ENCODE measurements around the gene PLCL2.

Gene PLCL2

DNA sequence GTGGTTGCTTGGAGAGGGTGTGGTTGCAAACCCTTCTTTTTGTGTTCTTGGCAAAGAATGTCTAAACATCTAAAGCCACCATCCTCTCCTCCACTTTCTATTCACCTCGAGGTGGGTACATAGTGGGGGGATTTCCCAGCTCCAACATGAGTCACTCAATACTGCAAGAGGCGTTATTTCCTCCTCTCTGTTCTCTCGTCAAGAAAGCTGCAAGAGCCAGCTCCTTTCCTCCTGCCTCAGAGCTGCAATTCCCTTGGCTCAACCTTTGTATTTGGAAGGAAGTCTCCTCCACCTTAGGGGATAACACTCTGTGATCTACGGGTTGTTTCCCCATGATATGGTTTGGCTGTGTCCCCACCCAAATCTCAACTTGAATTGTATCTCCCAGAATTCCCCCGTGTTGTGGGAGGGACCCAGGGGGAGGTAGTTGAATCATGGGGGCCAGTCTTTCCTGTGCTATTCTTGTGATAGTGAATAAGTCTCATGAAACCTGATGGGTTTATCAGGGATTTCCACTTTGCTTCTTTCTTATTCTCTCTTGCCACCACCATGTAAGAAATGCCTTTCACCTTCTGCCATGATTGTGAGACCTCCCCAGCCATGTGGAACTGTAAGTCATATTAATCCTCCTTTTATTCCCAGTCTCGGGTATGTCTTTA lies 138.4 kb downstream of the PLCL2 start:
- Histone ChIP-seq H3K4me1 (ENCODE audit: control insufficient read depth, insufficient read depth, low read length) (peaks cover 8% of the 10 kb centered on the region; the same call in 1 of the 2 replicates), H3K27ac (ENCODE audit: low read depth, low read length) (no peak overlapping the region), H3K9me3 (ENCODE audit: control insufficient read depth, insufficient read depth, low read length) (no peaks in the 10 kb centered on the region), H3K9ac (ENCODE audit: low read depth, low read length) (no peak overlapping the region), H3K36me3 (ENCODE audit: control insufficient read depth, insufficient read depth, low read length) (no peaks in the 10 kb centered on the region), H3K27me3 (ENCODE audit: control insufficient read depth, insufficient read depth, low read length) (no peaks in the 10 kb centered on the region), H3K4me3 (ENCODE audit: low read depth, low read length) (no peak overlapping the region)

DNA sequence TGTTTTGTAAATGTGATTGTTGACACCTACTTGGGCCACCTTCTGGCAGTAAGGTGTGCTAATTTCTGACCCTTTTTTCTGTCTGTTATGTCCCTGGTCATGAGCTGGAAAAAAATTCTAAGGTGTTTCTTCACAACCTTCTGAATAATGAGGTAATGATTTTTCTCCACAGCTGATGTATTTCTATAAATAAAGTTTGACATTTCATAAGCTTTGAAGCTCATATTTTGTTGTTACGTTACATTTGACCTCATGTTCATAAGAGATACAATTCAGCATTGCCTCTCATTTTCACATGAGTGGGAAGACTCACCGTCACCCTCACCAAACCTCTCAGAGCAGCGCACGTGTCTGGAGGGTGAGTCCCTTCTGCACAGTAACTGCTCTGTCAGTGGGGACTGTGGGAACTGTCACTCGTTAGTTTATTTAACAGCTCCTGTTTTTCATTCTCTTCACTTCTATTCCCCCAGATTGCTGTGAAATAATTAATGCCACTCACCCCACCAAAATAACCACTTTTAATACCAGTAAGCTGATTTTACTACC lies 140.9 kb downstream of the PLCL2 start:
- Histone ChIP-seq H3K36me3 (ENCODE audit: control insufficient read depth, insufficient read depth, low read length) (no peaks in the 10 kb centered on the region), H3K27ac (ENCODE audit: low read depth, low read length) (no peak overlapping the region), H3K4me3 (ENCODE audit: low read depth, low read length) (no peak overlapping the region), H3K27me3 (ENCODE audit: control insufficient read depth, insufficient read depth, low read length) (no peaks in the 10 kb centered on the region), H3K9me3 (ENCODE audit: control insufficient read depth, insufficient read depth, low read length) (no peaks in the 10 kb centered on the region), H3K9ac (ENCODE audit: low read depth, low read length) (no peak overlapping the region), H3K4me1 (ENCODE audit: control insufficient read depth, insufficient read depth, low read length) (peaks cover 10% of the 10 kb centered on the region)

DNA sequence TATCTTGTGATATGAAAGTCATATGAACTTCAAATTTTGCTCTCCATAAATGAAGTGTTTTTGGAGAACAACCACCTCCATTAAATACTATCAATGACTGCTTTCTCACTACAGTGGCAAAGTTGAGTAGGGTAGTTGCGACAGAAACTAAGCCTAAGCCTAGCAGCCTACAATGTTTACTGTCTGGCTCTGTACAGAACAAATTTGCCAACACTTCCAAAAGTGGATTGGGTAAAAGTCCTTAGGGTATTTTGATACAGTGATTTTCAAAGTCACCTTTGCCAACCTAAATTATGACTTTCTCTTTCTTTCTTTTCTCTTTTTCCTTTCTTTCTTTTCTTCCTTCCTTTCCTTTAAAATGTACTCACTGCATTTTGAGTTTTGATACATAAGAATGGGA lies 142.6 kb downstream of the PLCL2 start:
- no peaks in the 10 kb centered on the region for H3K27me3 ChIP-seq (ENCODE audit: control insufficient read depth, insufficient read depth, low read length)

DNA sequence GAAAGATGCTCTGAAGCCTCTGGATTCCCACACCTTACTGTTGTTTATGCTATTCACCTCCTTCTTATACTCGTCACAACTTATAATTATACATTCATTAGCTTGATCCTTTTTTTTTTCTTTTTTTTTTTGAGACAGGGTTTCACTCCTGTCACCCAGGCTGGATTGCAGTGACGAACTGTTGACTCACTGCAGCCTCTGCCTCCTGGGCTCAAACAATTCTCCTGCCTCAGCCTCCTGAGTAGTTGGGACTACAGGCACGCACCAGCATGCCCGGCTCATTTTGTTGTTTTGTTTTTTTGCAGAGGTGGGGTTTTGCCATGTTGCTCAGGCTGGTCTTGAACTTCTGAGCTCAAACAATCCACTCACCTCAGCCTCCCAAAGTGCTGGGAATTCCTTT lies 143.6 kb downstream of the PLCL2 start:
- Histone ChIP-seq H3K27me3 (ENCODE audit: control insufficient read depth, insufficient read depth, low read length) (no peaks in the 10 kb centered on the region), H3K36me3 (ENCODE audit: control insufficient read depth, insufficient read depth, low read length) (no peaks in the 10 kb centered on the region), H3K27ac (ENCODE audit: low read depth, low read length) (no peak overlapping the region), H3K4me3 (ENCODE audit: low read depth, low read length) (no peak overlapping the region), H3K9me3 (ENCODE audit: control insufficient read depth, insufficient read depth, low read length) (no peaks in the 10 kb centered on the region), H3K4me1 (ENCODE audit: control insufficient read depth, insufficient read depth, low read length) (peaks cover 21% of the 10 kb centered on the region), H3K9ac (ENCODE audit: low read depth, low read length) (no peak overlapping the region)

More for the DNA sequence above, 142.6 kb downstream of the PLCL2 start:
- H3K36me3 ChIP-seq (ENCODE audit: control insufficient read depth, insufficient read depth, low read length), result no peaks in the 10 kb centered on the region
- no peak overlapping the region for H3K4me3 ChIP-seq (ENCODE audit: low read depth, low read length)
- H3K9ac ChIP-seq (ENCODE audit: low read depth, low read length), result no peak overlapping the region
- no peak overlapping the region for H3K27ac ChIP-seq (ENCODE audit: low read depth, low read length)
- no peaks in the 10 kb centered on the region for H3K9me3 ChIP-seq (ENCODE audit: control insufficient read depth, insufficient read depth, low read length)
- H3K4me1 ChIP-seq (ENCODE audit: control insufficient read depth, insufficient read depth, low read length), result peaks cover 21% of the 10 kb centered on the region

DNA sequence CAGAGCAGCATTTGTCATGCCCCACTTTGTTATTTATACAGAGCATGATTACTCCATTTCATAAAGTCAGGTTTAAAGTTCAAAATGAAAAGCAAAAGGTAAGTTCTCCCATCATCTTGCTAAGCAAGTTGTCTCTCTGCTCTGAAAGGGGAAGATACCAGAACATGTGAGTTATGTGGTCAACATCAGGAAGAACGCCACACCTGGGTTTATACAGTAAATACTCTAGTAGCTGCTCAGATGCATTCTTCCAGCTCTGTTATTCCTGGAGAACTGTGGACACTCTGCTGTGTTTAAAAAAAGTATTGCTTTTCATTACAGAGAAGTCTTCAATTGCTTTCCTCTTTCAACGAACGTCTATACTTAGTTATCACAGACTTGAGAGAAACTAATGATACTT lies 145.7 kb downstream of the PLCL2 start:
- Histone ChIP-seq H3K9me3 (ENCODE audit: control insufficient read depth, insufficient read depth, low read length) (no peaks in the 10 kb centered on the region), H3K27ac (ENCODE audit: low read depth, low read length) (no peak overlapping the region), H3K9ac (ENCODE audit: low read depth, low read length) (no peak overlapping the region), H3K36me3 (ENCODE audit: control insufficient read depth, insufficient read depth, low read length) (no peaks in the 10 kb centered on the region), H3K4me3 (ENCODE audit: low read depth, low read length) (no peak overlapping the region), H3K4me1 (ENCODE audit: control insufficient read depth, insufficient read depth, low read length) (peaks cover 21% of the 10 kb centered on the region), H3K27me3 (ENCODE audit: control insufficient read depth, insufficient read depth, low read length) (no peaks in the 10 kb centered on the region)

DNA sequence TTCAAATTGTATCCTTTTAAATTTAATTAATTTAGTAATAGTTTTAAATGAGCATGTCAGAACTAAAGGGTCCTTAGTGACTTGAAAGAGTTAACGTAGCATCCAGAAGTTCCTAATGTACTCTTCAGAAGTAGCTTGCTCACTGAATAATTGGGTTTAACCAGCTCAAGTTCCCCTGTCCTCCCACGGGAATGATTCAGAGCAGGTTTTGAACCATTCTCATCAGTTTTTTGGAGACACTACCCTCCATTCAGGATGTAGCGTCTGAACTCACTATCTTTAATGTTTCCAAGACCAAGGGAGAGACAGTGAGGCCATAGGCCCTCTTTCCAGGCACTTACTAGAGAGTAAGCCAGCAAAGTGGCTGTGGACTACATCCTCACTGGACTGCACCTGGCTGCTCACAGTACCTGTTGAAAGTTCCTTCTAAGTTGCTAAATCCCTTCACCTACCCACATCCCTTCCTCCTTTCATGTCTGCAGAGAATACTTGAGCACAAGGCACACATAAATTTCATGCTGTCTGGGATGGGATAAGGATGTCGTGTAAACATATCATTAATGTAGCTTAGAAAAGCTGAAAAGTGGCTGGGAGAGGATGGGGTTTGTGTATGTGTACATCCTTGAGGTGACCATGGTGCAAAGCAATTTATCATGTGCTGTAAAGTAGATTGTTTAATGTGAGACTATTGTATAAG lies 146.3 kb downstream of the PLCL2 start:
- no peaks in the 10 kb centered on the region for H3K36me3 ChIP-seq (ENCODE audit: control insufficient read depth, insufficient read depth, low read length)
- H3K9me3 ChIP-seq (ENCODE audit: control insufficient read depth, insufficient read depth, low read length), result no peaks in the 10 kb centered on the region
- H3K27ac ChIP-seq (ENCODE audit: low read depth, low read length), result no peak overlapping the region
- H3K4me3 ChIP-seq (ENCODE audit: low read depth, low read length), result no peak overlapping the region
- no peak overlapping the region for H3K9ac ChIP-seq (ENCODE audit: low read depth, low read length)
- H3K27me3 ChIP-seq (ENCODE audit: control insufficient read depth, insufficient read depth, low read length), result no peaks in the 10 kb centered on the region
- peaks cover 21% of the 10 kb centered on the region for H3K4me1 ChIP-seq (ENCODE audit: control insufficient read depth, insufficient read depth, low read length)

DNA sequence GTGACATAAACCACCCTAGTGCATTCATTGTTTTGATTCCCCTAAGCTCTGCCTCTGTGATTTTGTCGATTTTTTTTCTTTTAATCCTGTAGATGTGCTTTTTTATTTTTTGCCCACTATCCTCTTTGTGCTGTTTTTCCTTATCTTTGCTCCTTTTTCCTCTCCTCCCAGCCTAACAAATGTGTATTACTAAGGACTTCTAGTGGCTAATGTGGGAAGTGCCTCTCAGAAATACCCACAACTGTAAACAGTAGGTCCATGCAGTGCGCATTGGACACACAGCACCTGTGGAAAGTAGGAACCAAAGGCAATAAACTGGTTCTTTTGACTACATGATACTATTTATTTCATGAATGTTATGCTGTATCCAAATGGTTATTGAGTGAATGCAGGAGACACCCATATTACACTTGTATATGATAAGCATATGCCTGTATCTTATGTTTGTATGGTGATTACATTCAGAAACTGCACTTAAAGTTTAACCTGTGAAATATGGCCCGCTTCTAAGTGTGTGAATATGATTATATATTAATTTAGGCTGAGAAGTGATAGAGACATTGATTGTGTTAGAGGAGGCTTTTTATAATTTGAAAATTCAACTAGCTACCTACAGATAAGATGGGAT lies 147.8 kb downstream of the PLCL2 start:
- no peaks in the 10 kb centered on the region for H3K27me3 ChIP-seq (ENCODE audit: control insufficient read depth, insufficient read depth, low read length)

DNA sequence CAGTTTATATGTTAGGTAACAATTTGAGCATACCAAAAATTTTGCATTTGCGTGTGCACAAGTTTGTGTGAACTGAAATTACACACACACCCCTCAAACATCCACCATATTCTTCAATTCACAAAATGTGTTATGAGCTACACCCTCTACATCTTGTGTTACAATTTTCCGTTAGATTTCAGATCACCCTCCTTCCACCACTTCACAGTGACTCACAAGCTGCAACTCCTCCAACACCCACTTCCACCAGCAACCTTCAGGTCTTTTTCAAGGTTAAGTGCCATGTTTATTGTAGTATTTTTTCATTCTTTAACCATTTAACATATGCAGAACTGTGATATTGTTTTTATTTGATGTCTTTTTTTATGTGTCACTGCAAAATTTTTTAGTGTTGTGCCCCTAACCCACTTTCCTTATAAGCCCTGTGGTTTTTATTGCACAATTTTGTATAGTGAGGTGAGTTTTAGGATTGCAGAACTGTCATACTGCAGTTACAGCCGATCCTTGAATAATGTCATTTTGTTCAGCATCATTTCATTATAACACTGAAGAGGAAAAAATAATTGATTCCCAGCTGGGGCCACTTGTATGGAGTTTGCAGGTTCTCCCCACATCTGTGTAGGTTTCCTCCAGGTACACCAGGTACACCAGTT lies 148.9 kb downstream of the PLCL2 start:
- no peaks in the 10 kb centered on the region for H3K27me3 ChIP-seq (ENCODE audit: control insufficient read depth, insufficient read depth, low read length)
- H3K4me3 ChIP-seq (ENCODE audit: low read depth, low read length), result no peak overlapping the region
- no peak overlapping the region for H3K9ac ChIP-seq (ENCODE audit: low read depth, low read length)
- peaks cover 15% of the 10 kb centered on the region for H3K4me1 ChIP-seq (ENCODE audit: control insufficient read depth, insufficient read depth, low read length)
- no peak overlapping the region for H3K27ac ChIP-seq (ENCODE audit: low read depth, low read length)
- H3K36me3 ChIP-seq (ENCODE audit: control insufficient read depth, insufficient read depth, low read length), result no peaks in the 10 kb centered on the region
- H3K9me3 ChIP-seq (ENCODE audit: control insufficient read depth, insufficient read depth, low read length), result no peaks in the 10 kb centered on the region

More for the DNA sequence above, 147.8 kb downstream of the PLCL2 start:
- Histone ChIP-seq H3K36me3 (ENCODE audit: control insufficient read depth, insufficient read depth, low read length) (no peaks in the 10 kb centered on the region), H3K27ac (ENCODE audit: low read depth, low read length) (no peak overlapping the region), H3K4me3 (ENCODE audit: low read depth, low read length) (no peak overlapping the region), H3K9ac (ENCODE audit: low read depth, low read length) (no peak overlapping the region), H3K4me1 (ENCODE audit: control insufficient read depth, insufficient read depth, low read length) (peaks cover 18% of the 10 kb centered on the region), H3K9me3 (ENCODE audit: control insufficient read depth, insufficient read depth, low read length) (no peaks in the 10 kb centered on the region)

DNA sequence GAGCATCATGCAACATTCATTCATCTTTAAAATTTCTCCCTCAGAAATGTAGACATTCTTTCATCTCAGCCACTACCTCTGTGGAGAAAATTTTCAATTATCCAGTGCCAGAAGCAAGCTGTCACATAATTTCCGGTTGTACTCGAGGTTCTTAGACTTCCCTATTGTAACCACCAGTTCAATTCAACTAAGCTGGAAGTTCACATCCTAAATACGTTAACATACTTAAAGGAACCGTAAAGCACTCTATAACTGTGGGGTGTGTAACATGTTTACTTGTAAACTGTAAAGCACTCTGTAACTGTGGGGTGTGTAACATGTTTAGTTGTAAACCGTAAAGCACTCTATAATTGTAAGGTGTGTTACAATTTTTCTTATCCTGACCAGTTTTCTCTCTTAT lies 150.3 kb downstream of the PLCL2 start:
- no peak overlapping the region for H3K27ac ChIP-seq (ENCODE audit: low read depth, low read length)
- no peaks in the 10 kb centered on the region for H3K36me3 ChIP-seq (ENCODE audit: control insufficient read depth, insufficient read depth, low read length)
- no peaks in the 10 kb centered on the region for H3K9me3 ChIP-seq (ENCODE audit: control insufficient read depth, insufficient read depth, low read length)
- H3K27me3 ChIP-seq (ENCODE audit: control insufficient read depth, insufficient read depth, low read length), result no peaks in the 10 kb centered on the region
- no peak overlapping the region for H3K4me3 ChIP-seq (ENCODE audit: low read depth, low read length)
- peaks cover 15% of the 10 kb centered on the region for H3K4me1 ChIP-seq (ENCODE audit: control insufficient read depth, insufficient read depth, low read length)
- H3K9ac ChIP-seq (ENCODE audit: low read depth, low read length), result no peak overlapping the region

DNA sequence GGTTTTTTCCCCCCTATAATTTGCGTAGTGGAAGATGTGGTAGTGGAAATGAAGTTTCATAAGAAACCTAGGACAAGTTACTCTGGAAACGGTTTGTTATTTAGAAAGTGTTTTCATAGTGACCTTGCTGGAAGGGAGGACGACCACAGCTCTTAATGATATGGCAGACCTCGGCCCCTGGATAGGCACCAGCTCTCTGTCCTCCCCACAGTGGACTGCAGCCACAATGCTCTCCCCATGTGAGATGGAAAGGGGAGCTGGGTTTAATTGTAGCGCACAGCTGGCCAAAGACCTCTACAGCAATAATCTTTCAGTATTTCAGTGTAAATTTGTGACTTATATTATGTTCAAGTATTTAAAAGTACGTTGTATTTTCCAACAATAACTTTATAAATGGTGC lies 151.2 kb downstream of the PLCL2 start:
- H3K27ac ChIP-seq (ENCODE audit: low read depth, low read length), result no peak overlapping the region
- H3K4me3 ChIP-seq (ENCODE audit: low read depth, low read length), result no peak overlapping the region
- no peak overlapping the region for H3K9ac ChIP-seq (ENCODE audit: low read depth, low read length)
- no peaks in the 10 kb centered on the region for H3K9me3 ChIP-seq (ENCODE audit: control insufficient read depth, insufficient read depth, low read length)
- peaks cover 15% of the 10 kb centered on the region for H3K4me1 ChIP-seq (ENCODE audit: control insufficient read depth, insufficient read depth, low read length)
- H3K27me3 ChIP-seq (ENCODE audit: control insufficient read depth, insufficient read depth, low read length), result no peaks in the 10 kb centered on the region
- H3K36me3 ChIP-seq (ENCODE audit: control insufficient read depth, insufficient read depth, low read length), result no peaks in the 10 kb centered on the region

Measured in HUES48 (cell line).